RWPE1 (cell line): ENCODE results near the gene CLBA1.

Experiments
- CTCF ChIA-PET: fragments of 350-600 bp; sonication (Branson Sonifier 250); formaldehyde crosslinking; extraction: SDS; loops from one replicate; lab custom pipeline; 2021; lab: Yijun Ruan, JAX
- POLR2A ChIA-PET: fragments of 400-600 bp; formaldehyde crosslinking; extraction: SDS; loops from one replicate; lab custom pipeline; 2020; ENCODE audit warnings: antibody characterized with exemption; ENCODE audit not compliant: low non-redundant PET; lab: Yijun Ruan, JAX
- DNase-seq: peaks from one replicate; pipeline ENCODE4 v3.0.0; 2012; ENCODE audit warnings: low spot score
- H3K27ac ChIP-seq: fragments of 450-650 bp; 2 replicates; pipeline ENCODE4 v1.5.1; 2017
- CTCF ChIP-seq: fragments of 450-650 bp; conservative IDR thresholded peaks from 2 replicates; pipeline ENCODE4 v1.5.1; 2017; ENCODE audit warnings: low read depth, mild to moderate bottlenecking

CLBA1 gene

DNA sequence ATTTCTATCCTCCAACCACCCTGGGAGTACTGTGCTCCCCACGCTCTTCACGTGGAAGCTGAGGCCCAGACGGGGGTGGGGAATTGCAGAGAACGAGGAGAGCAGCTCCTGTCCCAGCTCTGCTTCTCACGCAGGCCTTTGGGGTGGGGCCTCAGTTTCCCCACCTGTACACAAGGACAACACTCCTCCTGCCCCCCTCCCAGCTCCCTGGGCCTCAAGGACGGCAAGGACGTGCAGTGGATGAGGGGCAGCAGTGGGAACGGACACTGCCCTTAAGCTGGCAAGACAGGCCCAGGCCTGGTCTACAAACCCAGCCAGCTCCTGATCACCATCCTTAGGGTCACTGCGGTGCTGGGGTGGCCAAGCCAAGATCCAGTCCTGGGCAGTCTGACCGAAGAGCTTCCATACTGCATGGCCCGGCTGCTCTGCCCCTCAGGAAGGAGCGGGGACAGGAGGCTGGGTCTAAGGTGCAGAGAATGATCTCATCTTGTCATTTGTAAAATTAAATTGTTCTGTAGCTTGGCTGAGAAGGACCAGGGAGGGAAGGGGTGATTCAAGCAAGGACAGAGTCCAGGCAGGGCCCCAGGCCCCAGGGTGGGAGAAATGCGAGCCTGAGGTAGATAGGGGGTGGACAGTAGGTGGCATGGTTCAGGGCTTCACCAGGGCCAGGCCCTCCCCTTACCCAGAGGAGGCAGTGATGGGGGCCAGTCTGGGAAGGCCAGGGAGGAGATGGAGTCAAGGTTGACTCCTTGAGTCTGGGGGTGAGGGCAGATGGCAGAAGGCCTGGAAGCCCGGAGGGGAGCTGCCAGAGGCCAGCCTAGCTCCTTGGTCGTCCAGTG is 1.3 kb upstream of the CLBA1 start:
- DNase-seq, result no peak

DNA sequence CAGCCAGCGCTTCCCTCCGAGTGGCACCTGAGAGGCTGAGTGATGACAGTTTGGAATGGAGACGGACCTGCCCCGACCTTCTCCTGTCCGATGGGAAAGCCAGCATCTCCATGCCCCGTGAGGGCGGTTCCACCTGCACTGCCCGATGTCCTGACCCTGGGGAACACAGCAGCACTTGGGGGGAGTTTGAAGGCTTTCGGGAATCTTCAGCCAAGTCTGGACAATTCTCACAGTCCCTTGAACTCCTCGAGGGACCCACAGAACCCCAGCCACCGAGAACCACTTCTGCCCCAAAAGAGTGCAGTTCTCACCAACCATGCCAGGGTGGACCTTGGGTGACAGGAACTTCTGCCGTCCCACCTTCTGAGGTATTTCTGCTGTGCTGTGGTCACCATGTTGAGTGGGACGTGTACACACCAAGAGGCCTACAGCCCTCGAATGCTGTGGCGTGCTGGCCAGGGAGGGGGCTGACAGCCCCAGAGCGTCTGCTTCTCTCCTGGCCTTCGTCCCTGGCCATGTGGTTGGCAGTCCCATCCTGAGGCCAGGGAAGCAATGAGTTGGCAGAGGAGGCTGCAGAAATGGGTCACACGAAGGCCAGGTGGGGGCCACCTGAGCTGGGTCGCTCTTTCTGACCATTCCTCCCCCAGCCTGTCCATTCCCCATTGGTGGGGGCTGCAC is 1.0 kb downstream of the CLBA1 start:
- no peak for DNase-seq
- TF ChIP-seq CTCF, result no peak
- ChIA-PET POLR2A (no interaction called here), CTCF (no interaction called here)
- peak overlapping the region; percentile 100 for H3K27ac ChIP-seq

More for the DNA sequence above, 1.3 kb upstream of the CLBA1 start:
- TF ChIP-seq CTCF, result no peak
- H3K27ac ChIP-seq, result peak overlapping the region; percentile 100
- ChIA-PET CTCF (interaction anchor here (2.4 to 2.7 kb wide), 2 partner anchors 8 to 61 kb away, joined by 8 to 10 read pairs; no protein-coding TSS in a partner anchor), POLR2A (no interaction called here)

DNA sequence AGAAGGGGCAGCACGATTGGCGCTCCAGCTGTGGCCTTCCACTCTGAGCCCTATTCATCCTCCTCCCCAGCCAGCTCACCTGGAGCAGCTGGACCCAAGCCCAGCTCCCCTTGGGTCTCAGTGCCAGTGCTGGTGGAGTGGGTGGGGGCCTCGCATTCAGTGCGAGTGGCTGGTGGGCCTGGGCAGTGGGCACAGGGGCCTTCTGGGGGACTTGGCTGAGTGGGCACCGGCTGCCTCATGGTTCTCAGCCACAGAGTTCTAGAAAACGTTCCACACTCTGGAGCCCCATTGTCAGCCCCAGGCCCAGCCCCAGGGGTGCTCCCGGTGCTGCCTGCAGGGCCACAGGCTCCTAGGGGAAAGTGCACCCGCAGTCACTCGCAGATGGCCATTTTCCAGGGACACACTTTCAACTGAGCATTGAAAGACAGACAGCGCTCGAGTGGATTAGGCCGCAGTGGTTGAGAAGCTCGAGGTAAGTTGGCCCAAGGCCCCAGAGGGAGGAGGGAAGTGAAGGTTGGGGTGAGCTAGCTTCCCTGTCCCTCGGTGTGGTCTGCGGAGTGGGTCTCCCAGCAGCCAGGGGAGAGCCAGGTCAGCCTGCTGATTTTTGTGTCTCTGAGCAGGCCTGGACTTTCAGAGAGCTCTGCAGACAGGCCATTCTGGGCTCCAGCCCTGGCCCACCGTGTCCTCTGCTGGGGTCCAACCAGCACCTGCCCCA is 3.8 kb downstream of the CLBA1 start:
- ChIA-PET POLR2A (no interaction called here), CTCF (interaction anchor here (0.5 kb wide), 1 partner anchor 14 kb away, joined by 3 read pairs; no protein-coding TSS in a partner anchor)
- TF ChIP-seq CTCF, result no peak
- H3K27ac ChIP-seq, result peak overlapping the region; percentile 57
- no peak for DNase-seq

- ChIA-PET CTCF (no interaction called here), POLR2A (no interaction called here)
- DNase-seq, result no peak
- TF ChIP-seq CTCF, result no peak
- H3K27ac ChIP-seq, result peak overlapping the region; percentile 57
These were observed 4.3 kb downstream of the CLBA1 start for GRCh38 chr14:104989951-104990303.

DNA sequence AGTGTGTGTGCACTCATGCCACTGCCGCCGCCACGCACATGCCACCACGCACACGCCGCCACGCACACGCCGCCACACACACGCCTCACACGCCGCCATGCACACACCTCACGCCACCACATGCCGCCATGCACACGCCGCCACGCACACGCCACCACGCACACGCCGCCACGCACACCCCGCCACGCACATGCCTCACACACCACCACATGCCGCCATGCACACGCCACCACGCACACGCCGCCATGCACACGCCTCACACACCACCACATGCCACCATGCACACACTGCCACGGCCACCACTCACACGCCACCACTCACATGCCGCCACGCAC is 6.3 kb downstream of the CLBA1 start:
- ChIA-PET POLR2A (no interaction called here), CTCF (no interaction called here)
- DNase-seq, result no peak
- TF ChIP-seq CTCF, result no peak
- peak overlapping the region; percentile 57 for H3K27ac ChIP-seq

DNA sequence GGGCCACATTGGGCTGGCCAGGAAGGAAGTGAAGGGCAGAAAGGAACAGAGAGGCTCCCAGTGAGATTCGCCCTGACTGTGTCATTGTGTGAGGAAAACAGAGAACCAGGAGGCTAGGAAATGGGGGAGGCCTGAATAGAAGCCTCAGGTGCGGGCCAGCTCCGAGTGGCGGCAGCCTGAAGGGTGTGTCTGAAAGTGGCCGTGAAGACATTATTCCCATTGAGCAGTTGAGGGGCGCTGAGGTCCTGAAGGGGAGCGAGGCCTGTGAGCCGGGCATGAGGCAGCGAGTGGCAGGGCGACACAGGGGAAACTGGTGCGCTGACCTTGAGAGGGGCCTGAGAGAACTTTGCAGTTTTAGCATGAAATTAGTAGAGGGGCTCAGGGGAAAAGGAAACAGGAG is 6.9 kb downstream of the CLBA1 start:
- TF ChIP-seq CTCF, result no peak
- no peak for DNase-seq
- ChIA-PET CTCF (no interaction called here), POLR2A (no interaction called here)
- H3K27ac ChIP-seq, result peak overlapping the region; percentile 57
